Neural progenitor cell (in vitro differentiated cells): ENCODE measurements around the gene NT5DC2. TPM values are rescaled to one million over a fixed set of nuclear protein-coding genes. Genes with fewer than 3 reads are reported as not detected.

Experiments used
- DNase-seq: peaks from one replicate; pipeline ENCODE4 v3.0.0-alpha.2; 2016; ENCODE audit warnings: low spot score
- H2AFZ ChIP-seq: fragments of 200-600 bp; sonication (generic); replicated peaks from 2 replicates; pipeline ENCODE4 v1.6.1; 2016; ENCODE audit warnings: antibody characterized with exemption
- H3F3A ChIP-seq: fragments of 200-600 bp; sonication (generic); 2 replicates; pipeline ENCODE4 v1.6.1; 2016; ENCODE audit warnings: antibody characterized with exemption, low read depth
- H3K27ac ChIP-seq: fragments of 200-600 bp; sonication (generic); 2 replicates; pipeline ENCODE4 v1.5.1; 2016; ENCODE audit warnings: mild to moderate bottlenecking
- H3K27me3 ChIP-seq: fragments of 200-600 bp; sonication (generic); 2 replicates; pipeline ENCODE4 v1.6.1; 2016; ENCODE audit warnings: mild to moderate bottlenecking, moderate library complexity
- H3K36me3 ChIP-seq: fragments of 200-600 bp; sonication (generic); 2 replicates; pipeline ENCODE4 v1.5.1; 2016
- H3K4me1 ChIP-seq: fragments of 200-600 bp; sonication (generic); 2 replicates; pipeline ENCODE4 v1.6.1; 2016; ENCODE audit warnings: mixed run types
- H3K4me2 ChIP-seq: fragments of 200-600 bp; sonication (generic); 2 replicates; pipeline ENCODE4 v1.6.1; 2016
- H3K4me3 ChIP-seq: fragments of 200-600 bp; sonication (generic); 2 replicates; pipeline ENCODE4 v1.5.1; 2016
- H3K79me2 ChIP-seq: fragments of 200-600 bp; sonication (generic); 2 replicates; pipeline ENCODE4 v1.6.1; 2016; ENCODE audit warnings: low read depth
- H3K9ac ChIP-seq: fragments of 200-600 bp; sonication (generic); 2 replicates; pipeline ENCODE4 v1.6.1; 2016
- H3K9me3 ChIP-seq: fragments of 200-600 bp; sonication (generic); 2 replicates; pipeline ENCODE4 v1.5.1; 2016; ENCODE audit warnings: low read depth
- H4K20me1 ChIP-seq: fragments of 200-600 bp; sonication (generic); 2 replicates; pipeline ENCODE4 v1.6.1; 2016; ENCODE audit warnings: low read depth
- H3K27ac Mint-ChIP-seq: 3 replicates; pipeline ENCODE4 v1.8.0; 2021; ENCODE audit warnings: mixed read lengths
- H3K27me3 Mint-ChIP-seq: 2 replicates; pipeline ENCODE4 v1.8.0; 2022; ENCODE audit warnings: low read depth, mild to moderate bottlenecking, inconsistent platforms, moderate library complexity, mixed read lengths; ENCODE audit not compliant: insufficient read depth
- H3K36me3 Mint-ChIP-seq: 3 replicates; pipeline ENCODE4 v1.8.0; 2021; ENCODE audit warnings: mixed read lengths
- H3K4me1 Mint-ChIP-seq: 3 replicates; pipeline ENCODE4 v1.8.0; 2021; ENCODE audit warnings: mixed read lengths
- H3K4me3 Mint-ChIP-seq: 3 replicates; pipeline ENCODE4 v1.8.0; 2021; ENCODE audit warnings: mild to moderate bottlenecking, moderate library complexity, mixed read lengths
- H3K9me3 Mint-ChIP-seq: 3 replicates; pipeline ENCODE4 v1.8.0; 2020; ENCODE audit warnings: mixed read lengths
- EZH2 ChIP-seq: fragments of 200-600 bp; sonication (generic); IDR thresholded peaks from 2 replicates; pipeline ENCODE4 v1.6.1; 2017; ENCODE audit warnings: antibody characterized with exemption, mild to moderate bottlenecking, moderate library complexity
- EZH2phosphoT487 ChIP-seq: fragments of 200-600 bp; sonication (generic); IDR thresholded peaks from 2 replicates; pipeline ENCODE4 v1.6.1; 2017; ENCODE audit warnings: antibody characterized with exemption
- total RNA-seq: library from RNA; depleted of rRNA; stranded (reverse); fragments of >200 nt; gene quantifications from 2 replicates; pipeline ENCODE4 v1.2.3, GENCODE V29; 2015; ENCODE audit warnings: low replicate concordance
- TF ChIP-seq, protein P1 (sequence below): fragments of 200-600 bp; sonication (generic); IDR thresholded peaks from 2 replicates; pipeline ENCODE4 v1.5.1; 2017; ENCODE audit warnings: antibody characterized with exemption, mild to moderate bottlenecking

The NT5DC2 gene
- total RNA-seq, 1 donor from 2014 or later = 210 TPM

DNA sequence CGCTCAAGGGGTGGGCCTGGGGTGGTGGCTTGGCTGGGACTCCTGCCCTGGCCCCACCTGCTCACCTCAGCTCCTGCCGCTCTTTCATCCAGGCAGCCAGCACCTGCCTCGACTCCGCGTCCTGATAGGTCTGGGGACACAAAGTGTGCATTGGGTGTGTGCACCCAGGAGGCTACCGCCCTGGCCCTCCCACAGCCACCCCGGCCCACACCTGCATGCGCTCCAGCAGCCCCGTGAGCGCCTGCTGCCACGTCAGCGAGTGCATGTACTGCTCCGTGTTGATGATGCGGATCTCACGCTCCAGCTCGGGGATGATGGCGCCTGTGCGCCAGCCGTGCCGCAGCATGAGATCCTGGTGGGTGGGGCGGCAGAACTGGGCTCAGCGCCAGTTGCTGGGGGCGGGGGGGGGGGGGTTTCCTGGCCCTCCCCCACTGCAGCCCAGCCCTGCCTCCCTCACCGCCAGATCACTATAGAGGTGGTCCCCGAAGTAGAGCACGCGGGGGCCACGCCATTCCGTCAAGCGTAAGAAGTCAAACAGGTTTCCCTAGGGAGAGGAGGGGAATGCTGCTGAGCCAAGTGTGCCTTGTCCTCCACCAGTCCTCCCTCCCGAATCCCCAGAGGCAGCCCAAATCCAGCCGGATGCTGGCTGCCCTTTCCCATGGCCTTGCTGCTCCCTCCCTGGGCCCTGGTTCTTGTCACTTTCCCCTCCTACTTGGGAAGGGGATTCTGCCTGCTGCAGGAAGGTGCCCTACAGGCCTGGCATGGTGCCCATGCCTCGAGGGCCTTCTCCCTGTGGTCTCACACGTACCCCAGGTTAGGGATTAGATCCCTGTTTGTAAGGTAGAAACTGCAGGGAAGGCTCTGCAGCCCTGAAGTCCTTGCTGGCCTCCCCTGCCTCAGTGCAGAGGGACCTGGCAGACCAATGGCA, 8.6 kb downstream of the NT5DC2 start:
- H3K79me2 ChIP-seq = peaks cover 6% of the 10 kb centered on the region
- H4K20me1 ChIP-seq = peaks cover 26% of the 10 kb centered on the region
- H3K27me3 ChIP-seq = no peaks in the 10 kb centered on the region
- Mint-ChIP-seq H3K27me3 (peaks cover 4% of the 10 kb centered on the region), H3K27ac (no peak overlapping the region), H3K9me3 (no peaks in the 10 kb centered on the region), H3K4me1 (peaks cover 15% of the 10 kb centered on the region), H3K4me3 (no peak overlapping the region), H3K36me3 (peaks cover 12% of the 10 kb centered on the region)
- no peaks in the 10 kb centered on the region for H3K4me1 ChIP-seq
- TF ChIP-seq, protein P1, sequence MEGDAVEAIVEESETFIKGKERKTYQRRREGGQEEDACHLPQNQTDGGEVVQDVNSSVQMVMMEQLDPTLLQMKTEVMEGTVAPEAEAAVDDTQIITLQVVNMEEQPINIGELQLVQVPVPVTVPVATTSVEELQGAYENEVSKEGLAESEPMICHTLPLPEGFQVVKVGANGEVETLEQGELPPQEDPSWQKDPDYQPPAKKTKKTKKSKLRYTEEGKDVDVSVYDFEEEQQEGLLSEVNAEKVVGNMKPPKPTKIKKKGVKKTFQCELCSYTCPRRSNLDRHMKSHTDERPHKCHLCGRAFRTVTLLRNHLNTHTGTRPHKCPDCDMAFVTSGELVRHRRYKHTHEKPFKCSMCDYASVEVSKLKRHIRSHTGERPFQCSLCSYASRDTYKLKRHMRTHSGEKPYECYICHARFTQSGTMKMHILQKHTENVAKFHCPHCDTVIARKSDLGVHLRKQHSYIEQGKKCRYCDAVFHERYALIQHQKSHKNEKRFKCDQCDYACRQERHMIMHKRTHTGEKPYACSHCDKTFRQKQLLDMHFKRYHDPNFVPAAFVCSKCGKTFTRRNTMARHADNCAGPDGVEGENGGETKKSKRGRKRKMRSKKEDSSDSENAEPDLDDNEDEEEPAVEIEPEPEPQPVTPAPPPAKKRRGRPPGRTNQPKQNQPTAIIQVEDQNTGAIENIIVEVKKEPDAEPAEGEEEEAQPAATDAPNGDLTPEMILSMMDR = no peak
- TF ChIP-seq EZH2 (no peak), EZH2phosphoT487 (no peak)
- no peak overlapping the region for H2AFZ ChIP-seq
- H3K36me3 ChIP-seq = no peaks in the 10 kb centered on the region
- H3K4me3 ChIP-seq = no peak overlapping the region
- no peaks in the 10 kb centered on the region for H3K9me3 ChIP-seq
- no peak overlapping the region for H3K4me2 ChIP-seq
- no peaks in the 10 kb centered on the region for H3F3A ChIP-seq
- no peak overlapping the region for H3K9ac ChIP-seq
- no peak for DNase-seq
- no peak overlapping the region for H3K27ac ChIP-seq

DNA sequence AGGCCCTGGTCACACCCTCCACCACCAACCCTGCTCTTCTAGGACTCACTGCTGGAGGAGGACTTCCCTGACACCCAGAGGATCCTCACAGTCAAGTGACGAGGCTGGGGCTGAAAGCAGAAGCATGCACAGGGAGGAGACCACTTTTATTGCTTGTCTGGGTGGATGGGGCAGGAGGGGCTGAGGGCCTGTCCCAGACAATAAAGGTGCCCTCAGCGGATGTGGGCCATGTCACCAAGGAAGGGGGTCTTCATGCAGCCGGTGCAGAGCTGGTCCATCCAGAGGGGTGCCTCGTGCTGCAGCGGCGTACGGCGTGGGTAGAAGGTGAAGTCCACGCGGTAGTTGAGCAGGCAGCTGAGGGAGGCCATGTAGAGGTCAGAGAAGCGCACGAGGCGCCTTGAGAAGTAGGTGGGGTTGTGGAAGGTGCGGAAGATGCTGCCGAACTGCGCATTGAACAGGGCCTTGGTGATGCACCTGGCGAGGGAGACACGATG, 9.4 kb downstream of the NT5DC2 start:
- Histone ChIP-seq H3K9ac (no peak overlapping the region), H3K27me3 (no peaks in the 10 kb centered on the region), H2AFZ (no peak overlapping the region), H4K20me1 (peaks cover 19% of the 10 kb centered on the region), H3K27ac (no peak overlapping the region), H3K9me3 (no peaks in the 10 kb centered on the region), H3F3A (no peaks in the 10 kb centered on the region), H3K4me3 (no peak overlapping the region), H3K36me3 (no peaks in the 10 kb centered on the region), H3K79me2 (no peaks in the 10 kb centered on the region), H3K4me2 (no peak overlapping the region), H3K4me1 (no peaks in the 10 kb centered on the region)
- Mint-ChIP-seq H3K9me3 (no peaks in the 10 kb centered on the region), H3K27me3 (no peaks in the 10 kb centered on the region), H3K27ac (no peak overlapping the region), H3K4me3 (peak overlapping the region; percentile 30), H3K36me3 (peaks cover 12% of the 10 kb centered on the region), H3K4me1 (peaks cover 13% of the 10 kb centered on the region)
- DNase-seq = no peak
- TF ChIP-seq EZH2 = no peak
- TF ChIP-seq, protein P1 = no peak
- no peak for TF ChIP-seq EZH2phosphoT487

DNA sequence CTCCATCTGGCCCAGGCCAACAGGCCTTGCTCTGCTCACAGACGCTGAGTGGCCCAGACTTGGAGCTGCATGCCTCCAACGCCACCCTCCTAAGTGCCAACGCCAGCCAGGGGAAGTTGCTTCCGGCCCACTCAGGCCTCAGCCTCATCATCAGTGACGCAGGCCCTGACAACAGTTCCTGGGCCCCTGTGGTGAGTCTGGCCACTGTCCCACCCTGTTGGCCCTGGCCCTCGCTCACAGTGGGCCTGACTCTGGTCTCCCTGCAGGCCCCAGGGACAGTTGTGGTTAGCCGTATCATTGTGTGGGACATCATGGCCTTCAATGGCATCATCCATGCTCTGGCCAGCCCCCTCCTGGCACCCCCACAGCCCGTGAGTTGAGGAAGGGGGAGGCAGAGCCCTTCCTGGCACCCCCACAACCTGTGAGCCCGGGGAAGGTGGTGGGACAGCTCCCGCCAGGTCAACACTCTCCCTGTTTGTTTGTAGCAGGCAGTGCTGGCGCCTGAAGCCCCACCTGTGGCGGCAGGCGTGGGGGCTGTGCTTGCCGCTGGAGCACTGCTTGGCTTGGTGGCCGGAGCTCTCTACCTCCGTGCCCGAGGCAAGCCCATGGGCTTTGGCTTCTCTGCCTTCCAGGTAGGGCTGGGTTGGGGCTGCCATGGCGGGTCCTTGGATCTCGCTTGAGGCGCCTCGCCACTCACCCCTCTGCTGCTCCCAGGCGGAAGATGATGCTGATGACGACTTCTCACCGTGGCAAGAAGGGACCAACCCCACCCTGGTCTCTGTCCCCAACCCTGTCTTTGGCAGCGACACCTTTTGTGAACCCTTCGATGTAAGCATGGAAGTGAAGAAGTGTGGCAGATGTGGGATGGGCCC, 10.0 kb downstream of the NT5DC2 start:
- Mint-ChIP-seq H3K4me3 (peak overlapping the region; percentile 30), H3K27ac (no peak overlapping the region), H3K36me3 (peaks cover 10% of the 10 kb centered on the region), H3K9me3 (no peaks in the 10 kb centered on the region), H3K27me3 (no peaks in the 10 kb centered on the region), H3K4me1 (peaks cover 13% of the 10 kb centered on the region)
- Histone ChIP-seq H3K79me2 (no peaks in the 10 kb centered on the region), H3K27ac (no peak overlapping the region), H2AFZ (no peak overlapping the region), H3K27me3 (no peaks in the 10 kb centered on the region), H3K4me3 (no peak overlapping the region), H4K20me1 (peaks cover 12% of the 10 kb centered on the region), H3K36me3 (no peaks in the 10 kb centered on the region), H3F3A (no peaks in the 10 kb centered on the region), H3K4me1 (no peaks in the 10 kb centered on the region), H3K9me3 (no peaks in the 10 kb centered on the region), H3K9ac (no peak overlapping the region), H3K4me2 (no peak overlapping the region)
- DNase-seq = no peak
- TF ChIP-seq, protein P1 = no peak
- no peak for TF ChIP-seq EZH2phosphoT487
- no peak for TF ChIP-seq EZH2
